Keratinocyte (primary cell): Measurements from ENCODE around the gene PPIL4.

Experiments used
- EZH2 ChIP-seq: IDR thresholded peaks from one replicate; pipeline ENCODE4 v1.6.1; 2012; ENCODE audit warnings: inconsistent platforms, mild to moderate bottlenecking, low read length, moderate library complexity
- TF ChIP-seq, protein P1 (sequence below), 3 experiments: IDR thresholded peaks in 1 of 3; conservative IDR thresholded peaks in 1 of 3; optimal IDR thresholded peaks in 1 of 3; 2 replicates in 2 of 3; 3 replicates in 1 of 3; pipeline versions ENCODE3 to v1.5.1; 2011; ENCODE audit warnings: low read length in 3 of 3, mild to moderate bottlenecking in 3 of 3, moderate library complexity in 2 of 3, control low read depth in 1 of 3, inconsistent platforms in 1 of 3; ENCODE audit not compliant: insufficient read depth in 2 of 3; ENCODE audit errors: extremely low read depth in 1 of 3

DNA sequence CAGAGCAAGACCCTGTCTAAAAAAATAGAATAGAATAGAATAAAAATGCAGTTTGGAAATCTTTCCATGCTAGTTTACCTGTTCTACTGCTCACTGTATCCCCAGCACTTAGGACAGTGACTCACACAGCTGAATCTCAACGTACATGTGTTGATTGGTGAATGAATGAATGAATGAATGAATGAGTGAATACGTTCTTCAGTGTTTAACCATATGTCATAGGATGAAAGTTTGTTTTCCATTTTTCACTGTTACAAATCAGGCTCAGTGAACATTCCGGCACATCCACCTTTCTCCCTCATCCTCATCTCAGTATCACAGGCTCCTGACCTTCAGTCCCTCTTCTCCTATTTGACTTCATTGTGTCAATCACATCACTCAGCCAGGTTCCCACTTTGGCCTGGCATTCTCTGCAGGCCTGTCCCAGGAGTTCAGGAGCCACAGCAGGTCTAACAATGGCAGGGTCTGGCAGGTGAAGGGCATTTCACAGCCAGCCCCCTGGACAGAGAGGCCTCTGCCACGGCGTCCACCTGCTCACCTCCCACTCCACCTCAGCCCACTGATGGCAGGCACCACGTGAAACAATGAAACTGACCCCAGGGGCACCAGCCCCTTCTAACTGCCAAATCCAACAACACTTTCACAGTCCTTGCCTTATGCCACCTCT lies 68.9 kb downstream of the PPIL4 start:
- no peak for TF ChIP-seq EZH2
- TF ChIP-seq, protein P1, sequence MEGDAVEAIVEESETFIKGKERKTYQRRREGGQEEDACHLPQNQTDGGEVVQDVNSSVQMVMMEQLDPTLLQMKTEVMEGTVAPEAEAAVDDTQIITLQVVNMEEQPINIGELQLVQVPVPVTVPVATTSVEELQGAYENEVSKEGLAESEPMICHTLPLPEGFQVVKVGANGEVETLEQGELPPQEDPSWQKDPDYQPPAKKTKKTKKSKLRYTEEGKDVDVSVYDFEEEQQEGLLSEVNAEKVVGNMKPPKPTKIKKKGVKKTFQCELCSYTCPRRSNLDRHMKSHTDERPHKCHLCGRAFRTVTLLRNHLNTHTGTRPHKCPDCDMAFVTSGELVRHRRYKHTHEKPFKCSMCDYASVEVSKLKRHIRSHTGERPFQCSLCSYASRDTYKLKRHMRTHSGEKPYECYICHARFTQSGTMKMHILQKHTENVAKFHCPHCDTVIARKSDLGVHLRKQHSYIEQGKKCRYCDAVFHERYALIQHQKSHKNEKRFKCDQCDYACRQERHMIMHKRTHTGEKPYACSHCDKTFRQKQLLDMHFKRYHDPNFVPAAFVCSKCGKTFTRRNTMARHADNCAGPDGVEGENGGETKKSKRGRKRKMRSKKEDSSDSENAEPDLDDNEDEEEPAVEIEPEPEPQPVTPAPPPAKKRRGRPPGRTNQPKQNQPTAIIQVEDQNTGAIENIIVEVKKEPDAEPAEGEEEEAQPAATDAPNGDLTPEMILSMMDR (optimal IDR thresholded peaks at IDR 0.05 in 1 of 3, IDR thresholded peaks at IDR 0.05 in 1 of 3, conservative IDR thresholded peaks at IDR 0.05 in 1 of 3; ENCODE audit: extremely low read depth in 1 of 3, insufficient read depth in 2 of 3, low read length in 3 of 3), result no peak
